RCC 7860 (cell line): ENCODE data around the gene MAP3K5.

Experiments used
- DNase-seq: peaks from one replicate; pipeline ENCODE4 v3.0.0-alpha.2; 2015; ENCODE audit warnings: low spot score
- FAIRE-seq: peaks from 2 replicates; lab custom pipeline; 2012; peaks lifted over from hg19 to GRCh38; lab: Jason Lieb, UNC

MAP3K5 gene

GRCh38 chr6:136549300-136550044, 242.8 kb downstream of the MAP3K5 start:
- DNase-seq (no peak), FAIRE-seq (no peak)

GRCh38 chr6:136548582-136549299, 243.5 kb downstream of the MAP3K5 start:
- FAIRE-seq (no peak), DNase-seq (no peak)

GRCh38 chr6:136547871-136548270, 244.4 kb downstream of the MAP3K5 start:
- no peak for DNase-seq
- FAIRE-seq: no peak

- DNase-seq: peak; percentile 48
- no peak for FAIRE-seq
Observed at GRCh38 chr6:136547336-136547735, 244.9 kb downstream of the MAP3K5 start.

- FAIRE-seq (peak; percentile 39), DNase-seq (peak; percentile 22)
Observed at GRCh38 chr6:136546331-136546730, 245.9 kb downstream of the MAP3K5 start.

GRCh38 chr6:136544326-136544725, 248.0 kb downstream of the MAP3K5 start:
- no peak for FAIRE-seq
- no peak for DNase-seq

- FAIRE-seq (no peak), DNase-seq (no peak)
Observed at GRCh38 chr6:136541395-136541794, 250.9 kb downstream of the MAP3K5 start.

GRCh38 chr6:136539967-136540652, 252.2 kb downstream of the MAP3K5 start:
- FAIRE-seq (peak; percentile 66), DNase-seq (peak; percentile 12)

GRCh38 chr6:136538836-136539235, 253.4 kb downstream of the MAP3K5 start:
- no peak for FAIRE-seq
- no peak for DNase-seq

GRCh38 chr6:136535880-136536650, 256.2 kb downstream of the MAP3K5 start:
- no peak for FAIRE-seq
- DNase-seq: no peak

- no peak for FAIRE-seq
- no peak for DNase-seq
Observed at GRCh38 chr6:136535017-136535765, 257.1 kb downstream of the MAP3K5 start.

- DNase-seq (no peak), FAIRE-seq (no peak)
Observed at GRCh38 chr6:136534268-136534667, 258.0 kb downstream of the MAP3K5 start.

GRCh38 chr6:136533487-136533886, 258.8 kb downstream of the MAP3K5 start:
- FAIRE-seq (no peak), DNase-seq (no peak)

- FAIRE-seq: no peak
Observed at GRCh38 chr6:136532030-136532429, 260.2 kb downstream of the MAP3K5 start.

GRCh38 chr6:136529710-136530109, 262.6 kb downstream of the MAP3K5 start:
- FAIRE-seq: no peak
- no peak for DNase-seq

More at GRCh38 chr6:136532030-136532429, 260.2 kb downstream of the MAP3K5 start:
- no peak for DNase-seq

- DNase-seq: no peak
- FAIRE-seq: no peak
Observed at GRCh38 chr6:136528477-136528876, 263.8 kb downstream of the MAP3K5 start.

- FAIRE-seq (peak; percentile 29), DNase-seq (no peak)
Observed at GRCh38 chr6:136527831-136528230, 264.4 kb downstream of the MAP3K5 start.

GRCh38 chr6:136526937-136527336, 265.3 kb downstream of the MAP3K5 start:
- DNase-seq: no peak
- FAIRE-seq: no peak

GRCh38 chr6:136526196-136526930, 265.9 kb downstream of the MAP3K5 start:
- DNase-seq: peak; percentile 56
- no peak for FAIRE-seq
